Embryonic facial prominence (tissue), 1 donor: Measurements from ENCODE around the gene COQ7.

Experiments
- DNase-seq: peaks from one replicate; pipeline ENCODE4 v3.0.0-alpha.2; 2016; ENCODE audit errors: extremely low spot score

COQ7 gene

GRCh38 chr16:19067349-19068236 is at the start of gene COQ7:
COQ7 (plus strand) TSS chr16:19067614; CDS start chr16:19067665, 51 bp downstream.
- peak; percentile 100 for DNase-seq

- DNase-seq, result no peak
These were observed 46.7 kb upstream of the COQ7 start for GRCh38 chr16:19020689-19021088.

GRCh38 chr16:19021747-19022146 is 45.7 kb upstream of the COQ7 start:
- DNase-seq, result no peak

GRCh38 chr16:19027416-19027815 is 40.0 kb upstream of the COQ7 start:
- DNase-seq, result no peak

- no peak for DNase-seq
These were observed 37.4 kb upstream of the COQ7 start for GRCh38 chr16:19029980-19030379.

- no peak for DNase-seq
These were observed 35.7 kb upstream of the COQ7 start for GRCh38 chr16:19031738-19032137.

- no peak for DNase-seq
These were observed 33.7 kb upstream of the COQ7 start for GRCh38 chr16:19033761-19034160.

- no peak for DNase-seq
These were observed 27.0 kb upstream of the COQ7 start for GRCh38 chr16:19040400-19040799.

GRCh38 chr16:19044769-19045168 is 22.6 kb upstream of the COQ7 start:
- DNase-seq, result no peak

GRCh38 chr16:19046062-19046461 is 21.4 kb upstream of the COQ7 start:
- DNase-seq, result no peak

GRCh38 chr16:19062706-19063105 is 4.7 kb upstream of the COQ7 start:
- no peak for DNase-seq

- no peak for DNase-seq
These were observed 446 bp upstream of the COQ7 start for GRCh38 chr16:19066988-19067348.

- no peak for DNase-seq
These were observed 912 bp downstream of the COQ7 start for GRCh38 chr16:19068237-19068815.

- no peak for DNase-seq
These were observed 4.7 kb downstream of the COQ7 start for GRCh38 chr16:19071811-19072777.

GRCh38 chr16:19073344-19073743 is 5.9 kb downstream of the COQ7 start:
- no peak for DNase-seq

- DNase-seq, result no peak
These were observed 6.4 kb downstream of the COQ7 start for GRCh38 chr16:19073863-19074262.

GRCh38 chr16:19075511-19075910 is 8.1 kb downstream of the COQ7 start:
- DNase-seq, result no peak

- no peak for DNase-seq
These were observed 10.5 kb downstream of the COQ7 start for GRCh38 chr16:19077879-19078278.

- no peak for DNase-seq
These were observed 16.3 kb downstream of the COQ7 start for GRCh38 chr16:19083670-19084069.

- DNase-seq, result no peak
These were observed 16.7 kb downstream of the COQ7 start for GRCh38 chr16:19084139-19084538.

GRCh38 chr16:19084879-19085278 is 17.5 kb downstream of the COQ7 start:
- DNase-seq, result no peak

- no peak for DNase-seq
These were observed 18.3 kb downstream of the COQ7 start for GRCh38 chr16:19085679-19086200.
